GM21619 (cell line): ENCODE measurements around the gene CENPA.

ENCODE experiments used
- ATAC-seq: cut with Tn5 transposase; IDR thresholded peaks from one replicate; pipeline ENCODE4 v1.9.1; 2021; ENCODE audit not compliant: unreplicated experiment

Gene CENPA

GRCh38 chr2:26840937-26841610 lies 55.2 kb downstream of the CENPA start:
- ATAC-seq: no peak

GRCh38 chr2:26843041-26843440 lies 57.2 kb downstream of the CENPA start:
- no peak for ATAC-seq
